Measurements from ENCODE around the gene PRDX4.
A peak's percentile ranks its signal among the peaks of the same experiment; 100 is the strongest.

PRDX4 gene

DNA sequence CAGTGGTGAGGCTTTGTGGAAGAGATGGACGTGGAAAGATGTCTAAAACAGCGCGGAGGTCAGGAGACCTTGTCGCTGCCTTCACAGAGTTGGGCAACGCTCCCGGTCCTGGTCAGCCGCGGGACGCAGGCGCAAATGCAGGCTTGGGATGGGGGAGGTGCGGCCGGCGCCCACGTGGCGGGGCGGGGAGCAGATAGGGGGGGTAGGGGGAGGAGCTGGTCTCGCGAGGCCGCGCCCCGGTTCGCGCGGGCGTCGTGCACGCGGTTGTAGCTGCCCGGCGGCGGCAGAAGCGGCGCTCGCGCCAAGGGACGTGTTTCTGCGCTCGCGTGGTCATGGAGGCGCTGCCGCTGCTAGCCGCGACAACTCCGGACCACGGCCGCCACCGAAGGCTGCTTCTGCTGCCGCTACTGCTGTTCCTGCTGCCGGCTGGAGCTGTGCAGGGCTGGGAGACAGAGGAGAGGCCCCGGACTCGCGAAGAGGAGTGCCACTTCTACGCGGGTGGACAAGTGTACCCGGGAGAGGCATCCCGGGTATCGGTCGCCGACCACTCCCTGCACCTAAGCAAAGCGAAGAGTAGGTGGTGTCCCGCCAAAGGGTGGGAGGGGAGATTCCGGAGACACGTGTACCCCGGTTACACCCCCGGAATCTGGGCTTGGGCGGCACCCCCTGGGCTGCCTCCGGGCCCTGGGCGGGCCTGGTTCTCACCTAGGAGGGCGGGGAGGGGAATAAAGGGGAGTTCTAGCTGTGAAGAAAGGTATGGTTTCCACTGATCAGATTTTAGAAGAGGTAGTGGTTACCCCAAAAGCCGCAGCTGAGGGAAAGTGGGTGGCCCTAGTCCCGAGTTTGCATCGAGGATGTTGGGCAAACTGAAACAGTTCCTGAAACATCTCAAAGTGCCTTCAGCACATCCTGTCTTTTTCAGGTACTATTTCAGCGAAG, at the start of gene PRDX4:
TSS of gene PRDX4 (plus strand) at position 255 of the 939 bp plus-strand sequence. CDS start at position 333, 78 bp downstream.
- H3K9ac ChIP-seq (ENCODE audit: low read length), result peak within 1 kb of the TSS; percentile 60
- peak within 1 kb of the TSS; percentile 3 for H3K27ac ChIP-seq (ENCODE audit: low read depth, low read length)
- H3K4me3 ChIP-seq (ENCODE audit: low read length), result peak within 1 kb of the TSS; percentile 80
- H3K36me3 ChIP-seq (ENCODE audit: control insufficient read depth, insufficient read depth, low read length), result no peaks in the 10 kb centered on the region
- no peaks in the 10 kb centered on the region for H3K4me1 ChIP-seq (ENCODE audit: control insufficient read depth, insufficient read depth, low read length)
- no peaks in the 10 kb centered on the region for H3K27me3 ChIP-seq (ENCODE audit: control insufficient read depth, insufficient read depth, low read length)

DNA sequence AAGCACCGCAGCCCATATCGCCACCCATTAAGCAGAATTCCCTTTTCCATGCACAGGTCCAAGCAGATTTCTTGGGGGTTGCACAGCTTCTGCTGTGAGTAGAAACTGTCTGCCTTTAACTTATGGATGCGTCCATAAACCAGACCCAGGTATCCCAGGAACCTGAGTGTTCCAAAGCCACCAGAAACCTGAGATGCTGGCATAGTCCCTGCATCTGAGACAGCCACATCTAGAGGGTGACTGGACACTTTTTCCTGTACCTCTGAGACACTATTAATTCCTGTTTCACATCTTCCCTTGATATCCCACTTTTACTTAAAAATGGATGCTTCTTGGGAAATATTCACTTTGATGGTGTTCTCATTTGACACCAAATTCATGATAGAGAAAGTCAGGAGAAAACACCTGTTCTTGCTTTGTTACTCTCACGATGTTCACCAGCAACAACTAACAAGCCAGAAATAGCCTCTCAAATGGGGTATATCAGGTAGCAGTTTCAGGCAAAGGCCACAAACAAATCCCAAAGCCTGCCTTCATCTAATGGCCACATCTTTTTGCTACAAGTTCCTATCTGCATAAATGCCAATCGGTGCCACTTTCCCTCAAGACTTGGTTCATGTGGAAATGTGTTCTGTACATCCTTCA, 45.5 kb upstream of the PRDX4 start:
- Histone ChIP-seq H3K4me1 (ENCODE audit: control insufficient read depth, insufficient read depth, low read length) (no peaks in the 10 kb centered on the region), H3K9ac (ENCODE audit: low read length) (no peak overlapping the region), H3K27me3 (ENCODE audit: control insufficient read depth, insufficient read depth, low read length) (peaks cover 2% of the 10 kb centered on the region), H3K27ac (ENCODE audit: low read depth, low read length) (no peak overlapping the region), H3K4me3 (ENCODE audit: low read length) (no peak overlapping the region), H3K36me3 (ENCODE audit: control insufficient read depth, insufficient read depth, low read length) (no peaks in the 10 kb centered on the region)

DNA sequence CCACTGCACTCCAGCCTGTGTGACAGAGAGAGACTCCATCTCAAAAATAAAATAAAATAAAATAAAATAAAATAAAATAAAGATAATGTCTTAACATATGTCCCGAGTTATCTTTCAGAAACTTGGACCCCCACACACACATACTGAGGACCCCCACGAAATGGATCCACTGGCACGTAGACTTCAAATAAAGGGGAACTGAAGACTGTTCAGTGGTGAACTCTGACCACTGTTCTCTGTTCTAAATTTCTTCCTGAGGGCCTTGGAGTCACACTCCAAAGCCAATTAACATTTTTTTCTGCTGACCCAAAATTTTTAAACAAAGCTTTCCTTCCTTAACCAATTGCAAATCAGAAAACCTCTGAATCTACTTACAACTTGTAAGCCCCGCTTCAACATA, 43.5 kb upstream of the PRDX4 start:
- H3K4me3 ChIP-seq (ENCODE audit: low read length), result no peak overlapping the region
- no peak overlapping the region for H3K9ac ChIP-seq (ENCODE audit: low read length)
- H3K36me3 ChIP-seq (ENCODE audit: control insufficient read depth, insufficient read depth, low read length), result no peaks in the 10 kb centered on the region
- H3K4me1 ChIP-seq (ENCODE audit: control insufficient read depth, insufficient read depth, low read length), result no peaks in the 10 kb centered on the region
- H3K27me3 ChIP-seq (ENCODE audit: control insufficient read depth, insufficient read depth, low read length), result peaks cover 2% of the 10 kb centered on the region
- H3K27ac ChIP-seq (ENCODE audit: low read depth, low read length), result no peak overlapping the region

DNA sequence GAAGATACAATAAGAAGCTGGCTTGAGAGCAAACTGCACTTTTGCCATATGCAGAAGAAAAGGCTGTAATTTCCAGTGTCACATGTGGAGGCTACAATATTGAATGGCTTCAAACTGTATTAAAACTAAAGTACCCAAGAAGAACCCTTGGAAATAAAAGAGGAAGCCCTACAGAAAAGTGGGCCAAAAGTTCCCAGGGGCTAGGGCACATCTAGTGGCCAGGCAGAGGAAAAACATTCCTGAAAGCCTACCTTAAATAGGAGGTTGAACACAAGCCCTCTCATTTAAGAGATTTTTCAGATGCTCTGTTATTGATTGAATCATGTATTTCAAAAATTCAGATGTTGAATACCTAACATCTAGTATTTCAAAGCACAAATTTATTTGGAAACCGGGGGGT, 40.6 kb upstream of the PRDX4 start:
- Histone ChIP-seq H3K4me3 (ENCODE audit: low read length) (no peak overlapping the region), H3K36me3 (ENCODE audit: control insufficient read depth, insufficient read depth, low read length) (no peaks in the 10 kb centered on the region), H3K9ac (ENCODE audit: low read length) (no peak overlapping the region), H3K27ac (ENCODE audit: low read depth, low read length) (no peak overlapping the region), H3K27me3 (ENCODE audit: control insufficient read depth, insufficient read depth, low read length) (peaks cover 2% of the 10 kb centered on the region), H3K4me1 (ENCODE audit: control insufficient read depth, insufficient read depth, low read length) (no peaks in the 10 kb centered on the region)

DNA sequence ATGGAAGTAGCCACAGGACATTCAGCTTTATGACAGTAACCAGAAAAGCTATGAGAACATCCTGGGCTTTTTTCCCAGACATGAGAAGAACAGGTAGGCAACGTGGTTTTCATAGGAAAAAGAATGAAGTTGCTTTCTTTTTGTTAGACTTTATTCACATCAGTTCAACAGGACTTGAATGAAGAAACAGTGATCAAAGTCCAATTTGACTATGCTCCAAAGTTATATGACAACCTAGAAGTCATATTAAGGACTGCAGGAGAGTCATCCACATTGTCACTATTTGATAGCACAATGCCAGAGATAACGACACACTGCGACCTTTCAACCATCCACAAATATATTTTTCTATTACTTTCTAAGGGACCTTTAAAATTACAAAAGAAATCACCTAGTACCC, 39.2 kb upstream of the PRDX4 start:
- no peaks in the 10 kb centered on the region for H3K36me3 ChIP-seq (ENCODE audit: control insufficient read depth, insufficient read depth, low read length)
- no peak overlapping the region for H3K4me3 ChIP-seq (ENCODE audit: low read length)
- H3K27ac ChIP-seq (ENCODE audit: low read depth, low read length), result no peak overlapping the region
- H3K9ac ChIP-seq (ENCODE audit: low read length), result no peak overlapping the region
- H3K27me3 ChIP-seq (ENCODE audit: control insufficient read depth, insufficient read depth, low read length), result peaks cover 2% of the 10 kb centered on the region
- H3K4me1 ChIP-seq (ENCODE audit: control insufficient read depth, insufficient read depth, low read length), result no peaks in the 10 kb centered on the region

DNA sequence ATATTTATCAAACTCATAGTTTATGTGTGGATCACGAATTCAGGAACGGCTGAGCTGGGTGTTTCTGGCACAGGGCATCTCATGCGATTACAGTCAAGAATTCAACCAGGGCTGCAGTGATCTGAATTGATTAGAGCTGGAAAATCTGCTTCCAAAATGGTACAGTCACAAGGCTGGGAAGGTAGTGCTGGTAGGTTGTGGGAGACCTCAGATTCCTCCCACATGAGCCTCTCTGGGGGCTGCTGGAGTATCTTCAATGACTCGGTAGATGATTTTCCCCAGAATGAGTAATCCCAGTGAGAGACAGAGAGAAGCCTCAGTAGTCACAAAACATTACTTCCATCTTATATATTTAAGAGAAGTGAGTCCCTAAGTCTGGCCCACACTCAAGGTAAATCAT, 36.2 kb upstream of the PRDX4 start:
- H3K4me1 ChIP-seq (ENCODE audit: control insufficient read depth, insufficient read depth, low read length), result no peaks in the 10 kb centered on the region

DNA sequence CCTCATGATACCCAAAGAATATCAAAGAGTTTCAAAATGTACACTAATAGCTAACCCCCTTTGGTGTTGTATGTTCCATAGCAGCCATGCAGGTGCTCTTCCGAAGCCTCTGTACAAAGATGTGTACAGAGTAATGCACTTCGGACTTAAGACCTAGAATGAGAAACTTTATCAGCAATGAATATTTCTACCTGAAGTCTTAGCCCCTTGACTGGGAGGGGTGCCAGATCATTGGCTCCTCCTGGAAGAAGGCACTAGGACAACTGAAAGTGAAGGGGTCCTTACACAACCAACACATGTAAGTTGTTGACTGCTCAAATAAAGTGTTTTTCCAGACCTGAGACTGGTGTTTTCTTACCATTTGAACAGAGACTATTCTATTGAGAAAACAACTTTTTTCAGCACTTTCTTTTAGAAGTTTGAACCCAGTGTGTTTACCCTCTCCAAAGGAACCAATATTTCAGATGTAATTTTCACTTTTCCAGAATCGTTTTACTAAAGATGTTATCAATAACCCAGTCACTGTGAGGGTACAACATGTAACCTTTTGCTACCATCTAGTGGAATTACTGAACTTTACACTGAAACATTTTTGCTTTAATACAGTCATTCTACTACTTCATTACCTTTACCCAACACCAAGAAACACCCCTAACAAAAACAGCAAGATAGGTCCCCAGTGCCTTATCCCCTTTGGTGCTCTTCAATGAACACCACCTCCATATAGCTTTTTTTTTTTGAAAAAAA, 33.3 kb upstream of the PRDX4 start:
- H3K27me3 ChIP-seq (ENCODE audit: control insufficient read depth, insufficient read depth, low read length), result no peaks in the 10 kb centered on the region
- no peak overlapping the region for H3K9ac ChIP-seq (ENCODE audit: low read length)
- H3K27ac ChIP-seq (ENCODE audit: low read depth, low read length), result no peak overlapping the region
- no peaks in the 10 kb centered on the region for H3K36me3 ChIP-seq (ENCODE audit: control insufficient read depth, insufficient read depth, low read length)
- no peak overlapping the region for H3K4me3 ChIP-seq (ENCODE audit: low read length)
- H3K4me1 ChIP-seq (ENCODE audit: control insufficient read depth, insufficient read depth, low read length), result no peaks in the 10 kb centered on the region

More for the DNA sequence above, 36.2 kb upstream of the PRDX4 start:
- Histone ChIP-seq H3K36me3 (ENCODE audit: control insufficient read depth, insufficient read depth, low read length) (no peaks in the 10 kb centered on the region), H3K27me3 (ENCODE audit: control insufficient read depth, insufficient read depth, low read length) (no peaks in the 10 kb centered on the region), H3K4me3 (ENCODE audit: low read length) (no peak overlapping the region), H3K27ac (ENCODE audit: low read depth, low read length) (no peak overlapping the region), H3K9ac (ENCODE audit: low read length) (no peak overlapping the region)

DNA sequence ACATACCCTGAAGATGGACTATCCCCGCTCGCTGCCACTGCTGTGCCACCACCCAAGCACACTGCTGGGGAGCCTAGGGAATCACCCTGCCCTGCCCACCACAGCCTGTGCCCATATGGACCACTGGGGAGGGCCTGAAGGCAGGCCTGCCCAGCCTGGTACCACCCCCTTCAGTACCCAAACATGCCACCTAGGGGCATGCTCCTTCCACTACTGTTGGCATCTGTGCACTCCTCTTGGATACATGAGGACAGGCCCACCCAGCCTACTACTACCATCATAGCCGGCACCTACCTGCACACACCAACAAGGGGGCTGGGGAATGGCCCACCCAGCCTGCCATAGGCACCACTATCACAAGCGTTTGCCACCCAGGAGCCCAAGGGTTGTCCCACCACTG, 30.1 kb upstream of the PRDX4 start:
- Histone ChIP-seq H3K36me3 (ENCODE audit: control insufficient read depth, insufficient read depth, low read length) (no peaks in the 10 kb centered on the region), H3K9ac (ENCODE audit: low read length) (no peak overlapping the region), H3K4me1 (ENCODE audit: control insufficient read depth, insufficient read depth, low read length) (no peaks in the 10 kb centered on the region), H3K27me3 (ENCODE audit: control insufficient read depth, insufficient read depth, low read length) (no peaks in the 10 kb centered on the region), H3K27ac (ENCODE audit: low read depth, low read length) (no peak overlapping the region), H3K4me3 (ENCODE audit: low read length) (no peak overlapping the region)

DNA sequence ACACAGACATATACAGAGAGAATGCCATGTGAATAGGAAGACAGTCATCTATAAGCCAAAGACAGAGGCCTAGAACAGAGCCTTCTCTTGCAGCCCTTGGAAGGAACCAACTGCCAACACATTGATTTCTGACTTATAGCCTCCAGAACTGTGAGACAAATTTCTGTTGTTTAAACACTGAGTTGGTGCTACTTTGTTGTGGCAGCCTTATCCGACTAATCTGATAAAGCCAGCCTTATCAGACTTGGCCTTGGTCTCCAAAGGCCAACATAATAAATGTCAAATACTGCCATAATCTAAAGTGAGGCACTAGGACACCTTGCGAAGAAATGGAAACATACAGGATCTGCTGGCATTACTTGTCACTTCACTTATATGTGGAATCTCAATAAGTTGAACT, 24.3 kb upstream of the PRDX4 start:
- no peak overlapping the region for H3K27ac ChIP-seq (ENCODE audit: low read depth, low read length)
- no peak overlapping the region for H3K4me3 ChIP-seq (ENCODE audit: low read length)
- H3K27me3 ChIP-seq (ENCODE audit: control insufficient read depth, insufficient read depth, low read length), result no peaks in the 10 kb centered on the region
- H3K4me1 ChIP-seq (ENCODE audit: control insufficient read depth, insufficient read depth, low read length), result no peaks in the 10 kb centered on the region
- no peak overlapping the region for H3K9ac ChIP-seq (ENCODE audit: low read length)
- H3K36me3 ChIP-seq (ENCODE audit: control insufficient read depth, insufficient read depth, low read length), result no peaks in the 10 kb centered on the region

DNA sequence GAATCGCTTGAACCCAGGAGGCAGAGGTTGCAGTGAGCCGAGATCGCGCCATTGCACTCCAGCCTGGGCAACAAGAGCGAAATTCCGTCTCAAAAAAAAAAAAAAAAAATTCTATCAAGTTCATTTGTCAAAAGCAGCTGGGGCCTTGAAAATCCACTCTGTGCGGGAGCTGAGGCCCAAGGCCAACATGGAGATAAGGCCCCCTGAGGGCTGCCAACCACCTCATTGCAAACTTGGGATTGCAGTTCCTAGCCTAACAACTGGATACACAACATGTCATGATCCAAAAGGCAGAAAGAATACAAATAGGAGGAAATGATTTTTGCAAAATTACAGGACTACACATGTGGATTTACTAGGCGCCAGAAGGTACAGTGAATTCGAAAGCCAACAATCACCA, 22.5 kb upstream of the PRDX4 start:
- H3K4me3 ChIP-seq (ENCODE audit: low read length), result no peak overlapping the region
- no peaks in the 10 kb centered on the region for H3K36me3 ChIP-seq (ENCODE audit: control insufficient read depth, insufficient read depth, low read length)
- no peaks in the 10 kb centered on the region for H3K4me1 ChIP-seq (ENCODE audit: control insufficient read depth, insufficient read depth, low read length)
- H3K27ac ChIP-seq (ENCODE audit: low read depth, low read length), result no peak overlapping the region
- H3K9ac ChIP-seq (ENCODE audit: low read length), result no peak overlapping the region
- no peaks in the 10 kb centered on the region for H3K27me3 ChIP-seq (ENCODE audit: control insufficient read depth, insufficient read depth, low read length)

DNA sequence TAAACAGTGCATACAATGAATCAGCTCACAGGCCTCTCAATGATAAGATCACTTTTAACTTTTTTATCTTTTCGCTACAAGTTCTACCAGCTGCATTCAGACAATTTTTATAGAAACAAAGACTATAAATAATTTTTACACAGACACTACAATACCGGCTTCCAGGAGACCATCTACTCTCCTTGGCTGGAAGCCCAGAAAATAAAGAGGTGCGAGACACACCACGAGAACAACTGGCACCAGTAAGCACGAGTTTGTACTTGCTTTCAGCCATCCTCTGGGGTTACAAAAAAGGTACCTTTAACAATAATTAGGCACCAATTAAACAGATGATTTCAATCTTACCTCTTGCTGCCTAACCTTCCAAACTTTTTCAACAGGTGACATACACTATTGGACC, 11.2 kb upstream of the PRDX4 start:
- Histone ChIP-seq H3K9ac (ENCODE audit: low read length) (no peak overlapping the region), H3K27me3 (ENCODE audit: control insufficient read depth, insufficient read depth, low read length) (no peaks in the 10 kb centered on the region), H3K27ac (ENCODE audit: low read depth, low read length) (no peak overlapping the region), H3K4me3 (ENCODE audit: low read length) (no peak overlapping the region), H3K36me3 (ENCODE audit: control insufficient read depth, insufficient read depth, low read length) (no peaks in the 10 kb centered on the region), H3K4me1 (ENCODE audit: control insufficient read depth, insufficient read depth, low read length) (no peaks in the 10 kb centered on the region)

DNA sequence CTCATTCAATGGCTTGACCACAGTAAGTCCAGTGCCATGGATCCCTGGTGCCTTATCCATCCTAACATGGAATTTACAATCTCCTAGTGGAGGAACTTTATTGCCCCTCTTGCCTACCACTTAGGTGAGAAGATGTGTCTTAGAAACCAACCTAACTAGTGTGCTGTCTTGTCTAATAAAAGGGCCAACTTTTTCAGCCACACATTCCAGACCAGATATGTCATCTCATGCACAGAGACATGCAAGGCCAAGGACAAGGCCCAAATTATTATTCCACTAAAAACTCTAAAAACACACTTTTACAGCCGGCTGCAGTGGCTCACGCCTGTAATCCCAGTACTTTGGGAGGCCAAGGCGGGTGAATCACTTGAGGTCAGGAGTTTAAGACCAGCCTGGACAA, 10.6 kb upstream of the PRDX4 start:
- Histone ChIP-seq H3K27ac (ENCODE audit: low read depth, low read length) (no peak overlapping the region), H3K27me3 (ENCODE audit: control insufficient read depth, insufficient read depth, low read length) (no peaks in the 10 kb centered on the region), H3K9ac (ENCODE audit: low read length) (no peak overlapping the region), H3K36me3 (ENCODE audit: control insufficient read depth, insufficient read depth, low read length) (no peaks in the 10 kb centered on the region), H3K4me1 (ENCODE audit: control insufficient read depth, insufficient read depth, low read length) (no peaks in the 10 kb centered on the region), H3K4me3 (ENCODE audit: low read length) (no peak overlapping the region)

Measured in rectal smooth muscle tissue (tissue), 1 donor.